Mesenchymal stem cell (in vitro differentiated cells and primary cell): ENCODE measurements around the gene CDH23.

ENCODE experiments used
- DNase-seq: peaks from one replicate; pipeline ENCODE4 v3.0.0-alpha.2; 2013
- H2AFZ ChIP-seq: one replicate; pipeline ENCODE4 v1.6.1; 2013; ENCODE audit warnings: low read depth, mild to moderate bottlenecking, control low read depth, inconsistent platforms, low read length, moderate library complexity
- H2AK5ac ChIP-seq: 2 replicates; pipeline ENCODE4 v1.6.1; 2013; ENCODE audit warnings: low read length, moderate library complexity, mild to moderate bottlenecking, inconsistent platforms; ENCODE audit not compliant: severe bottlenecking
- H2BK120ac ChIP-seq: one replicate; pipeline ENCODE4 v1.6.1; 2013; ENCODE audit warnings: low read depth, mild to moderate bottlenecking, inconsistent platforms, low read length, moderate library complexity
- H2BK12ac ChIP-seq, 2 experiments: one replicate each; pipeline ENCODE4 v1.6.1; 2013; ENCODE audit warnings: inconsistent platforms in 2 of 2, low read length in 2 of 2, mild to moderate bottlenecking in 2 of 2, moderate library complexity in 2 of 2, control low read depth in 1 of 2
- H2BK15ac ChIP-seq: one replicate; pipeline ENCODE4 v1.6.1; 2013; ENCODE audit warnings: mild to moderate bottlenecking, low read depth, inconsistent platforms; ENCODE audit not compliant: poor library complexity, severe bottlenecking
- H2BK5ac ChIP-seq: 2 replicates; pipeline ENCODE4 v1.6.1; 2013; ENCODE audit warnings: low read depth, mild to moderate bottlenecking, low read length, control low read depth, inconsistent platforms; ENCODE audit not compliant: poor library complexity, severe bottlenecking
- H3K14ac ChIP-seq, 2 experiments: one replicate each; pipeline ENCODE4 v1.6.1; 2013; ENCODE audit warnings: inconsistent platforms in 2 of 2, low read length in 2 of 2, control low read depth in 1 of 2, mild to moderate bottlenecking in 1 of 2, moderate library complexity in 1 of 2
- H3K18ac ChIP-seq, 2 experiments: one replicate each; pipeline ENCODE4 v1.6.1; 2013; ENCODE audit warnings: inconsistent platforms in 2 of 2, low read length in 2 of 2, control low read depth in 1 of 2, low read depth in 1 of 2, mild to moderate bottlenecking in 1 of 2
- H3K23ac ChIP-seq, 2 experiments: one replicate each; pipeline ENCODE4 v1.6.1; 2013; ENCODE audit warnings: inconsistent platforms in 2 of 2, low read length in 2 of 2, mild to moderate bottlenecking in 2 of 2, moderate library complexity in 2 of 2, control low read depth in 1 of 2
- H3K27ac ChIP-seq: 2 replicates; pipeline ENCODE4 v1.5.1; 2013; ENCODE audit warnings: mild to moderate bottlenecking, moderate library complexity, low read length, control low read depth, inconsistent platforms; ENCODE audit not compliant: poor library complexity, severe bottlenecking
- H3K27me3 ChIP-seq, 2 experiments: 2 replicates each; pipeline versions ENCODE4 v1.6.1 to v1.7.0; 2013; ENCODE audit warnings: low read length in 2 of 2, mild to moderate bottlenecking in 2 of 2, moderate library complexity in 2 of 2, control low read depth in 1 of 2, inconsistent platforms in 1 of 2; ENCODE audit not compliant: control insufficient read depth in 1 of 2, insufficient read depth in 1 of 2
- H3K36me3 ChIP-seq, 2 experiments: 2 replicates each; pipeline versions ENCODE4 v1.6.1 to v1.7.0; 2013; ENCODE audit warnings: low read length in 2 of 2, control low read depth in 1 of 2, inconsistent platforms in 1 of 2, low read depth in 1 of 2, mild to moderate bottlenecking in 1 of 2; ENCODE audit not compliant: insufficient read depth in 2 of 2, control insufficient read depth in 1 of 2
- H3K4ac ChIP-seq, 2 experiments: one replicate each; pipeline ENCODE4 v1.6.1; 2013; ENCODE audit warnings: inconsistent platforms in 2 of 2, low read length in 2 of 2, mild to moderate bottlenecking in 2 of 2, moderate library complexity in 2 of 2, control low read depth in 1 of 2, low read depth in 1 of 2
- H3K4me1 ChIP-seq: 2 replicates; pipeline ENCODE4 v1.6.1; 2013; ENCODE audit warnings: low read depth, low read length, control low read depth; ENCODE audit not compliant: control insufficient read depth, insufficient read depth
- H3K4me2 ChIP-seq: 2 replicates; pipeline ENCODE4 v1.6.1; 2013; ENCODE audit warnings: low read length, mild to moderate bottlenecking, inconsistent platforms; ENCODE audit not compliant: poor library complexity, severe bottlenecking
- H3K4me3 ChIP-seq, 2 experiments: 2 replicates each; pipeline versions ENCODE4 v1.5.1 to v1.7.0; 2013; ENCODE audit warnings: low read length in 2 of 2, mild to moderate bottlenecking in 2 of 2, control low read depth in 1 of 2, low read depth in 1 of 2; ENCODE audit not compliant: insufficient read depth in 1 of 2
- H3K79me1 ChIP-seq: replicated peaks from 2 replicates; pipeline ENCODE4 v1.6.1; 2013; ENCODE audit warnings: mild to moderate bottlenecking, control low read depth, low read length, inconsistent platforms; ENCODE audit not compliant: poor library complexity, severe bottlenecking
- H3K9ac ChIP-seq: 2 replicates; pipeline ENCODE4 v1.7.0; 2013; ENCODE audit warnings: mild to moderate bottlenecking, low read length, moderate library complexity
- H3K9me3 ChIP-seq: 2 replicates; pipeline ENCODE4 v1.7.0; 2013; ENCODE audit warnings: mild to moderate bottlenecking, low read length; ENCODE audit not compliant: control insufficient read depth
- H4K8ac ChIP-seq: one replicate; pipeline ENCODE4 v1.6.1; 2013; ENCODE audit warnings: inconsistent platforms, mild to moderate bottlenecking, low read length, moderate library complexity
- H4K91ac ChIP-seq: one replicate; pipeline ENCODE4 v1.6.1; 2013; ENCODE audit warnings: mild to moderate bottlenecking, low read length, inconsistent platforms
- WGBS: methylation state at CpG from one replicate; pipeline ENCODE4 v1.1.7; 2013; ENCODE audit warnings: mixed read lengths; 5-methylcytosine and 5-hydroxymethylcytosine counted together

Gene CDH23

DNA sequence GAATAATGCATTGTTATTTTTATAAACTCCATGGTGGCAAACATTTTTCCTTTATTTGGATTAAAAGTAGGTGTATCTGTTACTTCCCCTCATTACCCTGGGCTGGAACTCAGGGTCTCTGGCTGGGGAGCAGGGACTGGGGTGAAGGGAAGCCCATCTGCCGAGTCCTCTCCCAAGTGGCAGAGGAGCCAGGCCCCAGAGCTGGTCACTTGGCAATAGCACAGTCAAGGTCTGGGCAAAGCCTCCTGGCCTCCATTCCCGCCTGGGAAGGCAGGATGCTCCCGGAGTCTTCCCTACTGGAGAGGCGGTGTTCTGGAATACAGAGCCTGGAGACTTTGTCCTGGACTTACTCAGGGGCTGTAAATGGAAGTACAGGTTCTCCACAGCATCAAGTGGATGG, 76.2 kb downstream of the CDH23 start:
- Histone ChIP-seq H2BK12ac (no peak overlapping the region), H3K4me3 (no peak overlapping the region), H3K9me3 (no peaks in the 10 kb centered on the region), H3K4me2 (no peak overlapping the region), H3K27me3 (peaks cover 43 to 70% of the 10 kb centered on the region in 2 experiments), H4K8ac (no peak overlapping the region), H3K36me3 (no peaks in the 10 kb centered on the region), H3K4ac (no peak overlapping the region), H3K14ac (no peak overlapping the region), H3K27ac (no peak overlapping the region), H4K91ac (no peak overlapping the region), H3K23ac (no peak overlapping the region), H2AFZ (no peak overlapping the region), H2BK5ac (no peak overlapping the region), H2AK5ac (no peak overlapping the region), H3K4me1 (no peaks in the 10 kb centered on the region), H3K79me1 (no peaks in the 10 kb centered on the region), H3K18ac (no peak overlapping the region), H2BK15ac (no peak overlapping the region), H3K9ac (no peak overlapping the region), H2BK120ac (no peak overlapping the region)
- no peak for DNase-seq
- WGBS = 84% methylated on average over 4 of the region's 4 CpGs

DNA sequence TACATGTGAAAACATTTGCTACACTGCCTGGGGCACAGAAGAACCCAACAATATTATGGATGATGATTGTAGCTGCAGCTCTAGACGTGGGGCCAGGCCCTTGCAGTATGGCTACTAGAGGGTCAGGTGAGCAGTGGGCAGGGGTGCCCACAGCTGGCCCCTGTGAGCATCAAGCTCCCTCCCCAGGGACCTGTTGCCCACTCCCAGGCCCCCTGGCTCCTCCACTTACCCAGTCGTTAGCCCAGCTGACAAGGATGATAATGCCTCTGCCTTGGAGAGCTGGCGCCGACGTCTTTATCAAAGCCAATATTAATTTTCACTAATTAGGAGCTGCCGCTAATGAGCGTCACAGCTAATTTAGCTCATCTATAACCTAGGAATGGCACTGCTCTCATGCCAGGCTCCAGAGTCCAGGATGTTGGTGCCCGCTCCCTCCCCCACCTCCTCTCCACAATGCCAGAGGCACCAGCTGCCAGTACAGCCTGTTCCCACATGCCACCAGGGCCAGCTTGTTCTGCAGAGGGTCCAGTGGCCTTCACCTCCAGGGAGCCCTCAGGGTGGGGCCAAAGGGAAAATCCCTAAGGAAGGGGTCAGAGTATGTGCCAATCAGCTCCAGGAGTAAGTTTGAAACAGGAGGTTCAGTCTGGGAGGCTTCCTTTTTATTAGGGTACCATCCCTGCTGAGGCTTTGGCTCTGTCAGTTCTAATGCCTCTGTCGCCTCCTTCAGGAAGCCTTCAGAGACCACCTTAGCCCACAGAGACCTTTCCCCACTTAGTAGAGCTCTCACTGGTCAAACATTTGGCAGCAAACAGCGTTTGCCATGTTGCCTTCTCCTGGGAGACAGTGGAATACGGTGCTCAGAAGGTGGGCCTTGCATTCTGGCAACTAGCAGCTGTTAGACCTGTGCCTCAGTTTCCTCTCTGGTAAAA, 77.2 kb downstream of the CDH23 start:
- Histone ChIP-seq H2BK15ac (no peak overlapping the region), H3K36me3 (no peaks in the 10 kb centered on the region), H2BK12ac (no peak overlapping the region), H3K23ac (no peak overlapping the region), H3K14ac (no peak overlapping the region), H3K27ac (no peak overlapping the region), H3K4me1 (no peaks in the 10 kb centered on the region), H3K4ac (no peak overlapping the region), H3K4me2 (no peak overlapping the region), H2AK5ac (no peak overlapping the region), H3K4me3 (no peak overlapping the region), H3K27me3 (peaks cover 51 to 69% of the 10 kb centered on the region in 2 experiments), H3K79me1 (no peaks in the 10 kb centered on the region), H4K8ac (no peak overlapping the region), H2BK5ac (no peak overlapping the region), H4K91ac (no peak overlapping the region), H3K9me3 (no peaks in the 10 kb centered on the region), H2BK120ac (no peak overlapping the region), H2AFZ (no peak overlapping the region), H3K9ac (no peak overlapping the region), H3K18ac (no peak overlapping the region)
- DNase-seq = no peak
- WGBS = 79% methylated on average over 11 of the region's 11 CpGs

DNA sequence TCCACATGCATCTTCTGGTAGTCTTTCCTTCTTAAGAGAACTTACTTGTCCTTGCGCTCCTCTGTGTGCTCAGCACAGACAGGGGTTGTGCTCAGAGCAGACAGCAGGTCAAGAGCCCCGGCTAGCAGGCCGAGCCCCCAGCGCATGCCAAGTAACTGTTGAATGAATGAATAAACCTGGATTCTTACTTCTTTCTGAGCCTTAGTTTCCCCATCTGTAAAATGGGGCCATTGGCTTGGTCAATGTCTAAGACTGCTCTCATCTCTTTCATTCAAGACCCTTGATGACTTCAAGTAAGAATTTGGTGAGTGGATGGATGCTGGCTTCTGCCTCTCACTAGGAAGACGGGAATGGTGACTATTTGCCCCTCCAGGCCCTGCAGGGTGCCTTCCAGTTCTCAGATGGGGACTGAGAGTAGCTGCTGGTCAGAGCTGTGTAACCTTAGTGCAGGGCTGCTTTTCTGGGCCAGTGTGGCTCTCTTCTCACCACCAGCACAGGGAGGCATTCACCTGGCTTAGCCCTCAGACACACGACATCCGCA, 78.1 kb downstream of the CDH23 start:
- no peak overlapping the region for H3K9ac ChIP-seq
- H3K27me3 ChIP-seq = peaks cover 59 to 75% of the 10 kb centered on the region in 2 experiments
- no peak overlapping the region for H2BK15ac ChIP-seq
- H4K8ac ChIP-seq = no peak overlapping the region
- no peaks in the 10 kb centered on the region for H3K9me3 ChIP-seq
- no peaks in the 10 kb centered on the region for H3K36me3 ChIP-seq
- H3K27ac ChIP-seq = no peak overlapping the region
- H3K79me1 ChIP-seq = no peaks in the 10 kb centered on the region
- no peak overlapping the region for H2BK12ac ChIP-seq
- H2BK5ac ChIP-seq = no peak overlapping the region
- H3K14ac ChIP-seq = no peak overlapping the region
- no peak overlapping the region for H3K4me2 ChIP-seq
- no peak overlapping the region for H3K4ac ChIP-seq
- H2BK120ac ChIP-seq = no peak overlapping the region
- no peak overlapping the region for H3K4me3 ChIP-seq
- H4K91ac ChIP-seq = no peak overlapping the region
- H3K23ac ChIP-seq = no peak overlapping the region
- DNase-seq = no peak
- H2AFZ ChIP-seq = no peak overlapping the region
- no peaks in the 10 kb centered on the region for H3K4me1 ChIP-seq
- H2AK5ac ChIP-seq = no peak overlapping the region
- WGBS = 77% methylated on average over 6 of the region's 7 CpGs
- no peak overlapping the region for H3K18ac ChIP-seq

DNA sequence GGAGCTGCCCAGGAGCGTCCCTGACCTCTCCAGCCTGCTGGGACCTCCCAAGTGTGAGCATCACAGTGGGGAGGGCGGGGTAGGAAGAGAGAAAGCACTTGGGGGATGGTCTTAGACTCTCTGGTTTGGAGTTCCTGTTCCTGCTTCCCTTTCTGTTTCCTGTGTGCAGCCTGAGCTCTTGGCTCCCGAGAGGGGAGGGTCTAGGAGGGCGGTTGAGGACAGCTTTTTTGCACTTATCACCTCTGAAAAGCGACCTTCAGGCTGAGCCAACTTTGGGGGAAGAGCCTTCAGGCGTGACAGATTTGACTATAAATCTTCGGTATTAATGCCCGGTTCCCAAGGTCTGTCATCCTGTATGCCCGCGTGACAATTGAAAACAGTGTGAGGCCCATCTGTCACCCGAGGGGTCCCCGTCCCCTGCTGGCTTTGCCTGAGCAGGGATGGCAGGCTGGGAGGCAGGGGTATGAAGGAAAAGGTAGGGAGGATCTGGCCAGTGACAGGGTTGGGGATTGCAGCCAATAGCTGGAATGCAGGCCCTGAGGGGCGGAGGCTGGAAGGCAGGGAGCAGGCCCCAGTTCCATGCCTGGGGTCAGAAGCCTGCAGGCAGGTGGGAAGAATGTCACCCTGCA, 78.6 kb downstream of the CDH23 start:
- Histone ChIP-seq H2AFZ (no peak overlapping the region), H2AK5ac (no peak overlapping the region), H3K4me2 (no peak overlapping the region), H2BK15ac (no peak overlapping the region), H3K18ac (no peak overlapping the region), H3K9me3 (no peaks in the 10 kb centered on the region), H3K79me1 (no peaks in the 10 kb centered on the region), H3K27me3 (peaks cover 61 to 81% of the 10 kb centered on the region in 2 experiments), H4K91ac (no peak overlapping the region), H3K14ac (no peak overlapping the region), H3K9ac (no peak overlapping the region), H3K4me1 (no peaks in the 10 kb centered on the region), H2BK120ac (no peak overlapping the region), H3K36me3 (no peaks in the 10 kb centered on the region), H3K27ac (no peak overlapping the region), H4K8ac (no peak overlapping the region), H3K4ac (no peak overlapping the region), H3K23ac (no peak overlapping the region), H3K4me3 (no peak overlapping the region), H2BK5ac (no peak overlapping the region), H2BK12ac (no peak overlapping the region)
- no peak for DNase-seq
- 70% methylated on average over 13 of the region's 13 CpGs for WGBS
